ENCODE measurements around the gene TCEA2.

The TCEA2 gene

DNA sequence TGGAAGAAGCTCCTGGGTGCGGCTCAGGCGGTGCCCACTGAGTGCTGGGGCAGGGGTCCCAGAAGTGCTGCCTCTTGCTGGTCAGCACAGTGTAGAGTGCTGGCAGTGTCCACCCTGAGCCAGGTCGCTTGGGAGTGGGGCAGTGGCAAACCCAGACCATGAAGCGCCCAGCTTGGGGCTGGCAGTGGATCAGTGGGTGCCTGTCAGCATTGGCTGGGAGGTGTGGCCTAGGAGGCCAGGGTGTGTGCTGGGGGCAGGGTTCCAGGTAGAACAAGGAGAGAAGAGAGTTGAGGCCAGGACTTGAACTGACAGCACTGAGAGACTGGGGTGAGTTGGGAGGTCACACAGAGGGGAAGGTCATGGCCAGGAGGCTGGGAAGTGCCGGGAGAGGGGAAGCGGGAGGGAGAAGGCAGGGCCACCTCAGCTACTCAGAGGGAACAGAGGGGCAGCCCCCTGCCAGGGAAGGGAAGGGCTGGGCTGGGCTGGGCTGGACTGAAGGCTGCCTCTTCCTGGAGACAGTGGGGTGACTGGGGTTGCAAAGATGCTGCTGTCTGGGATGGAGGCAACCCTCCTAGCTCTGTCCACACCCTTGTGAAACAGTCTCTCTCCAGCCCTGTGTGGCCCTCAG is 4.1 kb downstream of the TCEA2 start:
- DNase-seq = no peak

GRCh38 chr20:64067733-64068307 is 4.8 kb downstream of the TCEA2 start:
- no peak for DNase-seq

GRCh38 chr20:64068386-64069208 is 5.6 kb downstream of the TCEA2 start:
- DNase-seq = no peak

GRCh38 chr20:64069209-64069613 is 6.2 kb downstream of the TCEA2 start:
- DNase-seq = no peak

GRCh38 chr20:64069614-64070243 is 6.7 kb downstream of the TCEA2 start:
- DNase-seq = no peak

- no peak for DNase-seq
Observed at GRCh38 chr20:64070244-64070993, 7.4 kb downstream of the TCEA2 start.

DNA sequence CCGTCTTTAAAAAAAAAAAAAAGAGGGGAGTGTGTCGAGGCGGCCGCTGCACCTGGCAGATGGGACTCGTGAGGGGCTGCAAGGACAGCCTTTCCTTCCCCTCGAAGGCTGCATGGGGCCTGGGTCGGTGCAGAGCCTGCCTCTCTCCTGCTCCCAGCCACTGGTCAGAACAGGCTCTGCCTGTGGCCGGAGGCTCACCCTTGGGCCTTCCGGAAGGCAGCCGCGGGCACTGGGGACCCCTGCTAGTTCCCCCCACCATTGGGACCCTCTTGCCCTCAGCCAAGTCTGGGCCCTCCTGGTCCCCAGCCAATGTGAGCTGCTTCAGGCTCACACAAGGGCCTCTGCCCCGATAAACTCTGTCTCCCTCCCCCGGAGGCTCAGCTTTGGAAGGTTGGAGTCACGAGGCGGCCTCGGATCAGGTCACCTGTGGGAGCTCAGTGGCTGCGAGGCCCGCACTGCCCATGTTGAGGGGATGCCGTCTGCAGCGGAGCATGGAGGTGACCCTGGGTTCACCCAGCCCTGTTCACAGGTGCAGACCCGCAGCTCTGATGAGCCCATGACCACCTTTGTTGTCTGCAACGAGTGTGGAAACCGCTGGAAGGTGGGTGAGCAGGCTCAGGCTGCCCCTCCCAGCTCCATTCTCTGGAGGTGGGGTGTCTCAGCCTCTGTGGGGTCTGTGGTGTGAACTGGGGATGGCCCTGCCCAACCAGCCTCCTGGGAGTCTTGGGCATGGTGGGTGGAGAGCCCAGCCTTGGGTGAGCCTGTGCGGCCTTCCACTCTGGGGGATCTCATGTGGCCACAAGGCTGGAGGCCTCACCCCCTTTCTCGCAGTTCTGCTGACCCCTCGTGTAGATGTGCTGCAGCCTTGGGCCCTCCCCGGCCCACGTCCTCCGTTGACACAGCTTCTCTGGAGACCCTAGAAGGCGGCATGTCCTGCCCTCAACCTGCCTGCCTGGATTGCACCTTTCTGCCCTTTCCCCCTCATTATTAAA is 8.6 kb downstream of the TCEA2 start:
- no peak for DNase-seq

- no peak for DNase-seq
Observed at GRCh38 chr20:64072498-64073063, 9.6 kb downstream of the TCEA2 start.

- no peak for DNase-seq
Observed at GRCh38 chr20:64073476-64074183, 10.6 kb downstream of the TCEA2 start.

DNA sequence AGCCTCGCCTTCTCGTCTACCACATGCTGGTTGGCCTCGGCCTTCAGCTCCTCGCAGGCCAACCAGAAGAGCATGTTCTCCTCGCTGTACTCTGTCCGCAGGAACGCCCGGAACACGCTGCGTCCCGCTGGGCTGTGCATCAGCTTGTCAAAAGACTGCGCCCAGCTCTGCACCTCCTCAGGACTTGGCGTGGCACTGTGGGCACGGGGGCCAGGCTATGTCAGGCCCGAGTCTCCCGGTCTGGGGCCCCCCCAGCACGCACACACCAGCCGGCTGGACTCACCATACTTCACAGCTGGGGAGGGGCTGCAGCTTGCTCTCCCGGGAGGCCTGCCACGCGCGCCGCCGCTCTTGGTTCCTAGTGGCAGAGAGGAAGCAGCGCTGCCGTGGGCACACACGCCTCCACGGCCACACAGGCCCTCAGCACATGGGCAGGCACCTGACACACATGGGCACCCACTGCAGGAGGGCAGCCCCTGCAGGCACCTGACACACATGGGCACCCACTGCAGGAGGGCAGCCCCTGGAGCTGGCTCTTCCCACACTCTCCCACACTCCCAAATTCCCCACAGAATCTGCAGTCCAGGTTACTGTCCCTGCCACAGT is 11.3 kb downstream of the TCEA2 start:
- DNase-seq = no peak

DNA sequence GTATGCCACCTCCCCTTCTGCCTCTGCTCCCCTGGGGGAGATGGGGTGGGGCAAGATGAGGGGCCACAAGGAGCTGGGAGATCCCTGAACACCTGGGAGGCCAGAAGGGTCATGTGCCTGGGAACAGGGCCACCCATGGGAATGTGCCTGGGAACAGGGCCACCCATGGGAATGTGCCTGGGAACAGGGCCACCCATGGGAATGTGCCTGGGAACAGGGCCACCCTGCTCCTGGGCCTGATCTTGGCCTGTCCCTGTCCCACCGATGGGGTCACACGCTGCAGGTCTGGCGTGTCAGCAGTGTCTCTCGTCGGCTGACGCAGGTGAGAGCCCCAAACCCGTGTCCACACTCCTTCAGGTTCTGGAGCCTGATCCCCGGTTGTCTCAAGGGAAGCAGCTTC is 12.0 kb downstream of the TCEA2 start:
- DNase-seq = no peak

DNA sequence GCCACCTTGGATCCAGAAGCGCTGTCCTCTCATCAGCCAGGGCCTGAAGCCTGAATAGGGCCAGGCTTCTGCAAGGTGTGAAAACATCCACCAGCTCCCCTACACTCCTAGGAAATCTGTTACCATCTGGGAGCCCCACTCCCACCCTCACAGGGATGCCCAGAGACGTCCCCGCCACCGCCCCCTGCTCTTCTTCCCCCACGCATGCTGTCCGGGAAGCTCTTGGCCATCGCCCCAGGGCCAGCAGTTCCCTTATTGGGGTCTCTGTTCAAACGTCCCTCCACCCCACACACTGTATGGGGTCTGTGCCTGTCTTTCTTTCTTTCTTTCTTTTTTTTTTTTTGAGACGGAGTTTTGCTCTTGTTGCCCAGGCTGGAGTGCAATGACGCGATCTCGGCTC is 12.6 kb downstream of the TCEA2 start:
- DNase-seq = no peak

DNA sequence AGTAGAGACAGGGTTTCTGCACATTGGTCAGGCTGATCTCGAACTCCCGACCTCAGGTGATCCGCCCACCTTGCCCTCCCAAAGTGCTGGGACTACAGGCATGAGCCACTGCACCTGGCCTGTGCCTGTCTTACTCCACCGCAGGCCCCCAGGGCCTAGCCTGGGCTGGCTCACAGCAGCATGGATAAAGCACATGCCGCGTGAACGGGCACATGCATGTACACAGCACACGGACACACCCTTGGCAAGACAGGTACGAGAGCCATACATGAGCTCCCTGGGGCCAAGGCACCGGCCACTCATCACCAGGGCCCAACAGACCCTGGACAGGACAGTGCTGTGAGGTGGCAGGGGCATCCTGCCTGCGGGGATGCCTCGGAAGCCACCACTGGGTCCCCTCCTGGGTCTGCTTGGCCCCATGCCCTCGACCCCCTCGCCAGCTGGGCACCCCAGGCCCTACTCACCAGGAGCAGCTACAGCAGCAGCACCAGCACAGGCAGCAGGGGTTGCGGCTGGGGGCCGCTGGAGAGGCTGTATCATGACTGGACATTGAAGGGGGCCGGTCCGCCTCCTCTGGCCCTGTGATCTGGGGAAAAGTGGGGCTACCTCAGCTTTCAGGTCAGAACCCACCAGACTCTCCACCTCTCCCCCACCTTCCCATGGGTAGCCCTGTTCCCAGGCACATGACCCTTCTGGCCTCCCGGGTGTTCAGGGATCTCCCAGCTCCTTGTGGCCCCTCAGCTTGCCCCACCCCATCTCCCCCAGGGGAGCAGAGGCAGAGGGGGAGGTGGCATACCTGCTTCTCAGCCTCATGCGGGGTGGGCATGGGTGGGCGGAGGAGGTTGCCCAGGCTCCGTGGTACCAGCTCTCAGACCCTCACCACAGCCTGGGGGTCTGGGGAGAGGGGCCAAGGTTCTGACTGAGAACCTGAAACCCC is 13.3 kb downstream of the TCEA2 start:
- DNase-seq = no peak

GRCh38 chr20:64077094-64077493 is 14.1 kb downstream of the TCEA2 start:
- no peak for DNase-seq

GRCh38 chr20:64077541-64077875 is 14.5 kb downstream of the TCEA2 start:
- DNase-seq = no peak

DNA sequence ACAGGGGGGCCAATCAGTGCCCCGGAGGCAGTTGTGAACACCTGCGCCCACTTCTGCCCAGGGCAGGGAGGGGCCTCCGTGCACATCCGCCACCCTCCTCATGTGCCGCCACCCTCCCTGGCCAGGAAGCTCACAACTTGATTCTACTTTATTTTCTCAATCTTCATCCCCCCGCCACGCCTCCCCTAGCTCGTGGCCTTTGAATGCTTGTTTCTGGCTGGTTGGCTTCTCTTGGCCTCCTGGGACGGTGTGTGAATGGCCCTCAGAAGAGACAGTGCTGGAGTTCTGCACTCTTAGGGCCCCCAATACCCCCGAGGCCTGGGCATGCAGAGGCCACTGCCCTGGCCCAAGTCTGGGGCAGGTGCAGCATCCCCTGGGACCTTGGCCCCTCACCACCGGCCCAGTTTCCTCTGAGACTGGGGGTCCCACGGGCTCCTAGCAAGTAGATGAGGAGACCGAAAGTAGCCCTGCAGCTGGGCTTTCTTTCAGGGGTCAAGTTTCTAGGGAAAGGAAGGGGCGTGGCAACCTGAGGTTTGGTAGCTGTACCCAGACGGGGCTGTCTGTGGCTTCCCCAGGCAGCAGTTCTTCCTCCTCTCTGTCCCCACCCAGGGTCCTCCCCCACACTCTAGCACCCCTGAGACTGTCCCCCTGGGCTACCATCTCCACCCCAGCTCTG is 15.0 kb downstream of the TCEA2 start:
- peak; percentile 88 for DNase-seq

DNA sequence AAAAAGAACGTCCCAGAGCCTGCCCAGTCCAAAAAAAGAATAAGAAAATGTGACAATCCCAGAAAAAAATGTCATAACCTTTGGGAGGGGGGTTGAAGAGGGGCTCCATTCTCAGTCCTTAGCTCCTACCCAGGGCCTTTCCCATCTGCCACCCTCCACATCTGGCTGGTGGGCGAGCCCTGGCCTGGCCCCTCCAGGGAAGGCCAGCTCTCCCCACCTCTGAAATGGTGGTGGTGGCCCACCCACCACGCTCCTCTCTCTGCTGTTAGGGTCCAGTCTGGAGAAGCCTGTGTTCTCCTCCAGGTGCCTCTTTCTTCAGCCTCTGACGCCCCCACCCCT is 15.9 kb downstream of the TCEA2 start:
- no peak for DNase-seq

GRCh38 chr20:64079273-64080012 is 16.4 kb downstream of the TCEA2 start, which contains the start of gene RGS19:
Gene RGS19, minus strand, starts transcription at chr20:64079518. Its CDS starts 2,632 bp downstream, at chr20:64076886.
- DNase-seq = peak; percentile 71

Data from DMS79 treated with DMSO at 0.1 percent for 48 hours (cell line).